GM12878 (cell line): ENCODE data around the gene MDFIC. TPM values are rescaled to one million over a fixed set of nuclear protein-coding genes. Genes with fewer than 3 reads are reported as not detected.

Experiments used
- ATAC-seq: fragments of 200-7000 bp; cut with Tn5 transposase; 3 replicates; pipeline ENCODE4 v1.9.1; 2020; ENCODE audit warnings: mild to moderate bottlenecking, moderate library complexity
- BruUV-seq: library from RNA; stranded (reverse); fragments of 400-500 nt; replicated peaks from 2 replicates; lab custom pipeline; 2021; lab: Mats Ljungman, UMichigan
- CTCF ChIA-PET: fragments of 300-600 bp; sonication (Branson Sonifier 250); formaldehyde crosslinking; extraction: SDS; loops from one replicate; lab custom pipeline; 2021; ENCODE audit warnings: inconsistent platforms; lab: Yijun Ruan, JAX
- POLR2A ChIA-PET: fragments of 350-600 bp; formaldehyde crosslinking; extraction: SDS; loops from one replicate; lab custom pipeline; 2021; ENCODE audit warnings: inconsistent platforms; lab: Charles Lee
- RAD21 ChIA-PET: fragments of 300-600 bp; sonication (Branson Sonifier 250); formaldehyde crosslinking; loops from one replicate; lab custom pipeline; 2023; ENCODE audit warnings: antibody characterized with exemption; ENCODE audit not compliant: unreplicated experiment; lab: Charles Lee
- SMC1A ChIA-PET: fragments of 300-600 bp; sonication (Branson Sonifier 250); formaldehyde crosslinking; loops from one replicate; lab custom pipeline; 2023; ENCODE audit not compliant: unreplicated experiment, uncharacterized antibody; lab: Charles Lee
- DNase-seq: peaks from one replicate; pipeline ENCODE4 v3.0.0-alpha.2; 2011; ENCODE audit warnings: low read depth, low spot score
- FAIRE-seq: peaks from 3 replicates; lab custom pipeline; 2011; peaks lifted over from hg19 to GRCh38; lab: Jason Lieb, UNC
- H2AFZ ChIP-seq: 2 replicates; pipeline ENCODE4 v1.6.0; 2011; ENCODE audit warnings: low read depth, low read length, control low read depth; ENCODE audit not compliant: control insufficient read depth
- H3K27ac ChIP-seq: 2 replicates; pipeline ENCODE4 v1.5.1; 2011; ENCODE audit warnings: control low read depth; ENCODE audit not compliant: control insufficient read depth, insufficient read depth
- H3K27me3 ChIP-seq, 2 experiments: replicated peaks in 1 of 2; 2 replicates each; pipeline versions ENCODE4 v1.6.0 to v1.6.1; 2011; ENCODE audit warnings: low read length in 1 of 2; ENCODE audit not compliant: control insufficient read depth in 2 of 2, insufficient read depth in 2 of 2
- H3K36me3 ChIP-seq, 2 experiments: 2 replicates each; pipeline ENCODE4 v1.5.1; 2011; ENCODE audit warnings: low read length in 1 of 2; ENCODE audit not compliant: control insufficient read depth in 2 of 2, insufficient read depth in 2 of 2
- H3K4me1 ChIP-seq: 2 replicates; pipeline ENCODE4 v1.6.1; 2011; ENCODE audit warnings: mild to moderate bottlenecking, low read length, moderate library complexity, mixed read lengths; ENCODE audit not compliant: control insufficient read depth, insufficient read depth
- H3K4me2 ChIP-seq: 2 replicates; pipeline ENCODE4 v1.6.0; 2011; ENCODE audit warnings: control low read depth; ENCODE audit not compliant: control insufficient read depth, insufficient read depth
- H3K4me3 ChIP-seq: fragments of 200-600 bp; sonication (generic); 2 replicates; pipeline ENCODE4 v1.5.1; 2016
- H3K79me2 ChIP-seq: 2 replicates; pipeline ENCODE4 v1.6.0; 2011; ENCODE audit warnings: low read length; ENCODE audit not compliant: control insufficient read depth, insufficient read depth
- H3K9ac ChIP-seq: 2 replicates; pipeline ENCODE4 v1.8.0; 2011; ENCODE audit warnings: low read length, control low read depth, mixed read lengths; ENCODE audit not compliant: control insufficient read depth, insufficient read depth
- H3K9me3 ChIP-seq: replicated peaks from 3 replicates; pipeline ENCODE4 v1.5.1; 2011; ENCODE audit warnings: mild to moderate bottlenecking, low read length; ENCODE audit not compliant: control insufficient read depth, insufficient read depth
- H4K20me1 ChIP-seq: 2 replicates; pipeline ENCODE4 v1.6.0; 2011; ENCODE audit not compliant: control insufficient read depth, insufficient read depth
- CHD2 ChIP-seq: IDR thresholded peaks from 2 replicates; pipeline ENCODE4 v1.6.1; 2011; ENCODE audit warnings: low read depth, low read length, improper control_type of control experiment, borderline replicate concordance
- CHD4 ChIP-seq: fragments of 200-600 bp; sonication (generic); IDR thresholded peaks from 2 replicates; pipeline ENCODE4 v1.6.1; 2016; ENCODE audit warnings: mild to moderate bottlenecking
- IRF4 ChIP-seq: IDR thresholded peaks from 2 replicates; pipeline ENCODE4 v1.6.1; 2011; ENCODE audit warnings: low read depth, low read length
- SMAD1 ChIP-seq: fragments of 450-650 bp; IDR thresholded peaks from 2 replicates; pipeline ENCODE4 v1.6.1; 2018; ENCODE audit warnings: mild to moderate bottlenecking, low read depth; ENCODE audit not compliant: partially characterized antibody
- ZBTB40 ChIP-seq: fragments of 450-650 bp; IDR thresholded peaks from 2 replicates; pipeline ENCODE4 v1.6.1; 2016; ENCODE audit warnings: mild to moderate bottlenecking, moderate library complexity, borderline replicate concordance
- WGBS: methylation state at CpG from one replicate; pipeline ENCODE4 v1.1.6; 2016; ENCODE audit warnings: low lambda C conversion rate; ENCODE audit not compliant: insufficient replicate concordance, insufficient coverage; ENCODE audit errors: missing lambda C conversion rate; 5-methylcytosine and 5-hydroxymethylcytosine counted together
- in situ Hi-C: fragments of 300-500 bp; cut with MboI; formaldehyde crosslinking; loops from 9 replicates; pipeline ENCODE4 v1.14.3; 2018; ENCODE audit warnings: mixed read lengths
- intact Hi-C: fragments of 100-400 bp; cut with micrococcal nuclease; formaldehyde crosslinking; loops from one replicate; pipeline ENCODE4 v1.14.2; 2022; ENCODE audit not compliant: unreplicated experiment
- polyA plus RNA-seq, 11 experiments: library from polyadenylated mRNA; depleted of rRNA in 4 of 11; unstranded in 6 of 11; stranded (reverse) in 5 of 11; fragments of >200 nt; fragmentation: Nextera tagmentation in 4 of 11; fragmentation: Illumina TruSeq in 1 of 11; extraction: Ambion mirVana in 4 of 11; extraction: Trizol in 1 of 11; gene quantifications; 1 replicate in 1 of 11; 2 replicates in 10 of 11; pipeline versions ENCODE4 v1.2.1 to v1.2.3, GENCODE V29; 2011 to 2016; ENCODE audit warnings: inconsistent platforms in 2 of 11, missing spikeins in 2 of 11, low read depth in 1 of 11
- total RNA-seq, 4 experiments: library from RNA; depleted of rRNA in 3 of 4; stranded (reverse); fragments of >200 nt in 3 of 4; fragmentation: Illumina TruSeq in 1 of 4; extraction: Trizol in 1 of 4; gene quantifications; 2 replicates each; pipeline versions ENCODE4 v1.2.1 to v1.2.3, GENCODE V29; 2013 to 2021
- TF ChIP-seq, protein P1 (sequence below): IDR thresholded peaks from 2 replicates; pipeline ENCODE4 v1.6.1; 2011; ENCODE audit warnings: borderline replicate concordance, low read depth, mild to moderate bottlenecking, moderate library complexity, mixed read lengths, low read length; ENCODE audit not compliant: insufficient read depth; ENCODE audit errors: extremely low read length

MDFIC gene
- total and polyA plus RNA-seq, 10 of the 15 experiments (the other 5 are each of a cell fraction or from before 2014, with no cell fraction given): 7.3 to 58.4 (median 40.0) TPM

- TF ChIP-seq IRF4: no peak
- no peak for TF ChIP-seq CHD2
These were observed 92.9 kb downstream of the MDFIC start (continued) for GRCh38 chr7:115014794-115015193.

- Histone ChIP-seq H4K20me1 (no peaks in the 10 kb centered on the region), H3K79me2 (no peaks in the 10 kb centered on the region), H3K4me3 (no peak overlapping the region), H3K36me3 (peaks cover 2 to 7% of the 10 kb centered on the region in 2 experiments; a peak in 2 of 4 replicates), H3K27me3 (no peaks in the 10 kb centered on the region), H3K4me1 (no peaks in the 10 kb centered on the region), H3K27ac (no peak overlapping the region), H3K9me3 (no peaks in the 10 kb centered on the region), H2AFZ (no peak overlapping the region), H3K9ac (no peak overlapping the region), H3K4me2 (no peak overlapping the region)
- POLR2A ChIA-PET: no interaction called here
- ATAC-seq: no peak
- SMC1A ChIA-PET: no interaction called here
- in situ Hi-C loops: no loop called here
- WGBS: 96% methylated on average over 4 of the region's 4 CpGs
- RAD21 ChIA-PET: no interaction called here
- BruUV-seq: no TSS peak
- no peak for FAIRE-seq
- intact Hi-C loops: no loop called here
- TF ChIP-seq CHD4 (no peak), SMAD1 (no peak)
- DNase-seq: no peak
- CTCF ChIA-PET: no interaction called here
These were observed 93.7 kb downstream of the MDFIC start for GRCh38 chr7:115015619-115016018.

GRCh38 chr7:115019882-115020605 is 98.2 kb downstream of the MDFIC start:
- Histone ChIP-seq H4K20me1 (no peaks in the 10 kb centered on the region), H3K9me3 (no peaks in the 10 kb centered on the region), H3K4me3 (no peak overlapping the region), H3K4me1 (no peaks in the 10 kb centered on the region), H3K36me3 (peaks cover 2 to 7% of the 10 kb centered on the region in 2 experiments; a peak in 2 of 4 replicates), H3K79me2 (no peaks in the 10 kb centered on the region), H2AFZ (no peak overlapping the region), H3K27ac (no peak overlapping the region), H3K4me2 (no peak overlapping the region), H3K27me3 (no peaks in the 10 kb centered on the region), H3K9ac (no peak overlapping the region)
- 61% methylated on average over 4 of the region's 4 CpGs for WGBS
- ChIA-PET SMC1A (interaction anchor here (0.8 to 2.8 kb wide), 4 partner anchors 10 to 70 kb away, joined by 3 to 13 read pairs (median 4); no protein-coding TSS in a partner anchor), CTCF (interaction anchor here (1.2 kb wide), 1 partner anchor 8 kb away, joined by 3 read pairs; no protein-coding TSS in a partner anchor), POLR2A (interaction anchor here (0.6 kb wide), 1 partner anchor 68 kb away, joined by 3 read pairs; no protein-coding TSS in a partner anchor), RAD21 (interaction anchor here (1.3 kb wide), 1 partner anchor 77 kb away, joined by 3 read pairs; no protein-coding TSS in a partner anchor)
- TF ChIP-seq, protein P1, sequence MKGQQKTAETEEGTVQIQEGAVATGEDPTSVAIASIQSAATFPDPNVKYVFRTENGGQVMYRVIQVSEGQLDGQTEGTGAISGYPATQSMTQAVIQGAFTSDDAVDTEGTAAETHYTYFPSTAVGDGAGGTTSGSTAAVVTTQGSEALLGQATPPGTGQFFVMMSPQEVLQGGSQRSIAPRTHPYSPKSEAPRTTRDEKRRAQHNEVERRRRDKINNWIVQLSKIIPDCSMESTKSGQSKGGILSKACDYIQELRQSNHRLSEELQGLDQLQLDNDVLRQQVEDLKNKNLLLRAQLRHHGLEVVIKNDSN: no peak
- TF ChIP-seq SMAD1 (no peak), ZBTB40 (no peak)
- no peak for DNase-seq
- 0 out of 3 replicates have a peak, but pooled peaks have one; percentile 17 for ATAC-seq
- intact Hi-C loops: no loop called here
- no peak for FAIRE-seq
- BruUV-seq: no TSS peak
- in situ Hi-C loops: no loop called here
